GM12874 (cell line): Measurements from ENCODE around the gene HHIPL1.

Source experiments
- CTCF ChIP-seq: IDR thresholded peaks from 2 replicates; pipeline ENCODE4 v1.5.1; 2011; ENCODE audit warnings: low read depth, mild to moderate bottlenecking, control low read depth, low read length, moderate library complexity; ENCODE audit not compliant: insufficient read depth

The HHIPL1 gene

GRCh38 chr14:99644723-99645544 lies at the start of gene HHIPL1:
TSS of gene HHIPL1 (plus strand) at chr14:99645129. CDS start at chr14:99645208, 79 bp downstream.
- TF ChIP-seq CTCF, result no peak

- no peak for TF ChIP-seq CTCF
Measured at GRCh38 chr14:99595524-99595923, 49.4 kb upstream of the HHIPL1 start.

- TF ChIP-seq CTCF, result no peak
Measured at GRCh38 chr14:99596071-99596627, 48.8 kb upstream of the HHIPL1 start.

GRCh38 chr14:99596772-99597171 lies 48.2 kb upstream of the HHIPL1 start:
- no peak for TF ChIP-seq CTCF

GRCh38 chr14:99597911-99598600 lies 46.9 kb upstream of the HHIPL1 start:
- TF ChIP-seq CTCF, result no peak

GRCh38 chr14:99598774-99599173 lies 46.2 kb upstream of the HHIPL1 start:
- no peak for TF ChIP-seq CTCF

GRCh38 chr14:99599393-99599792 lies 45.5 kb upstream of the HHIPL1 start:
- TF ChIP-seq CTCF, result no peak
